ENCODE measurements around the gene SRCIN1. TPM values are rescaled to one million over a fixed set of nuclear protein-coding genes. Genes with fewer than 3 reads are reported as not detected.

SRCIN1 gene
- total and polyA plus RNA-seq, 2 donors (not counting 1 experiment from before 2014, with no cell fraction given): 0.44 to 1.1 TPM

DNA sequence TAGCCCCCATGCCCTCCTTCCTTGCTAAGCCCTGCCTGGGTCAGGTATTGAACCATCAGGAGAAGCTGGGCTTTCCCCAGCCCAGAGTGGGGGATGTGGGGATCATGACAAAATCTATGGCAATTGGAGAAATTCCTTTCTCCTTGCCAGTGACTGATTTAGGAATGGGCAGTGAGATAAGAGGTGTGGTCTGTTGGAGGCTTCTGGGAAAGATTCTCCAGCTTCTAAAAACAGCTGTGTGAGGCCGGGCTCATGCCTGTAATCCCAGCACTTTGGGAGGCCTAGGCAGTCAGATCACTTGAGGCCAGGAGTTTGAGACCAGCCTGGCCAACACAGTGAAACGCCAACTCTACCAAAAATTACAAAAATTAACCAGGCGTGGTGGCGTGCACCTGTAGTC, 69.1 kb downstream of the SRCIN1 start:
- intact Hi-C loops (cut with micrococcal nuclease): no loop called here
- Histone ChIP-seq H2AFZ (ENCODE audit: insufficient read depth, low read depth, low read length, poor library complexity, severe bottlenecking) (no peak overlapping the region), H3K4me2 (replicated peaks; ENCODE audit: low read depth, low read length, poor library complexity, severe bottlenecking) (no peak overlapping the region), H4K20me1 (ENCODE audit: control insufficient read depth, insufficient read depth, low read length, poor library complexity, severe bottlenecking) (no peaks in the 10 kb centered on the region), H3K79me2 (ENCODE audit: control insufficient read depth, insufficient read depth, low read length) (no peaks in the 10 kb centered on the region), H3K4me1 (ENCODE audit: control insufficient read depth in 2 of 2, insufficient read depth in 2 of 2, low read length in 2 of 2) (no peaks in the 10 kb centered on the region), H3K9me3 (ENCODE audit: control extremely low read depth in 1 of 3, control insufficient read depth in 2 of 3, insufficient read depth in 1 of 3, low read length in 2 of 3) (no peaks in the 10 kb centered on the region), H3K36me3 (replicated peaks in 1 of 2; ENCODE audit: control extremely low read depth in 1 of 2, control insufficient read depth in 1 of 2, extremely low read depth in 1 of 2, insufficient read depth in 2 of 2, low read length in 1 of 2) (no peaks in the 10 kb centered on the region), H3K4me3 (ENCODE audit: control extremely low read depth in 1 of 5, extremely low read depth in 1 of 5, insufficient read depth in 1 of 5, low read depth in 2 of 5, low read length in 4 of 5) (no peak overlapping the region), H3K27me3 (replicated peaks in 1 of 4; ENCODE audit: control extremely low read depth in 1 of 4, control insufficient read depth in 3 of 4, insufficient read depth in 4 of 4, low read length in 3 of 4) (peaks cover 0 to 5% (median 0%) of the 10 kb centered on the region in 4 experiments), H3K27ac (ENCODE audit: low read length in 2 of 2) (no peak overlapping the region), H3K9ac (ENCODE audit: low read length) (no peak overlapping the region)
- H3K27ac Mint-ChIP-seq: no peak overlapping the region
- CTCF ChIA-PET: interaction anchor here (1.6 kb wide), 1 partner anchor 21 kb away, joined by 4 read pairs; no protein-coding TSS in a partner anchor
- H3K4me1 Mint-ChIP-seq: no peaks in the 10 kb centered on the region
- POLR2A ChIA-PET: no interaction called here
- H3K4me3 Mint-ChIP-seq: no peak overlapping the region
- peaks cover 33% of the 10 kb centered on the region for H3K27me3 Mint-ChIP-seq
- WGBS (ENCODE audit: insufficient coverage): no CpG with 5 or more reads among the region's 4 CpGs
- DNase-seq (no peak), ATAC-seq (ENCODE audit: low read depth) (no peak)
- no peaks in the 10 kb centered on the region for H3K9me3 Mint-ChIP-seq (ENCODE audit: insufficient read depth)
- TF ChIP-seq, protein P1, sequence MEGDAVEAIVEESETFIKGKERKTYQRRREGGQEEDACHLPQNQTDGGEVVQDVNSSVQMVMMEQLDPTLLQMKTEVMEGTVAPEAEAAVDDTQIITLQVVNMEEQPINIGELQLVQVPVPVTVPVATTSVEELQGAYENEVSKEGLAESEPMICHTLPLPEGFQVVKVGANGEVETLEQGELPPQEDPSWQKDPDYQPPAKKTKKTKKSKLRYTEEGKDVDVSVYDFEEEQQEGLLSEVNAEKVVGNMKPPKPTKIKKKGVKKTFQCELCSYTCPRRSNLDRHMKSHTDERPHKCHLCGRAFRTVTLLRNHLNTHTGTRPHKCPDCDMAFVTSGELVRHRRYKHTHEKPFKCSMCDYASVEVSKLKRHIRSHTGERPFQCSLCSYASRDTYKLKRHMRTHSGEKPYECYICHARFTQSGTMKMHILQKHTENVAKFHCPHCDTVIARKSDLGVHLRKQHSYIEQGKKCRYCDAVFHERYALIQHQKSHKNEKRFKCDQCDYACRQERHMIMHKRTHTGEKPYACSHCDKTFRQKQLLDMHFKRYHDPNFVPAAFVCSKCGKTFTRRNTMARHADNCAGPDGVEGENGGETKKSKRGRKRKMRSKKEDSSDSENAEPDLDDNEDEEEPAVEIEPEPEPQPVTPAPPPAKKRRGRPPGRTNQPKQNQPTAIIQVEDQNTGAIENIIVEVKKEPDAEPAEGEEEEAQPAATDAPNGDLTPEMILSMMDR (IDR thresholded peaks at IDR 0.05): no peak
- TF ChIP-seq EZH2 (IDR thresholded peaks at IDR 0.05; ENCODE audit: borderline replicate concordance, insufficient read depth, low read depth, low read length, poor library complexity, severe bottlenecking): no peak

DNA sequence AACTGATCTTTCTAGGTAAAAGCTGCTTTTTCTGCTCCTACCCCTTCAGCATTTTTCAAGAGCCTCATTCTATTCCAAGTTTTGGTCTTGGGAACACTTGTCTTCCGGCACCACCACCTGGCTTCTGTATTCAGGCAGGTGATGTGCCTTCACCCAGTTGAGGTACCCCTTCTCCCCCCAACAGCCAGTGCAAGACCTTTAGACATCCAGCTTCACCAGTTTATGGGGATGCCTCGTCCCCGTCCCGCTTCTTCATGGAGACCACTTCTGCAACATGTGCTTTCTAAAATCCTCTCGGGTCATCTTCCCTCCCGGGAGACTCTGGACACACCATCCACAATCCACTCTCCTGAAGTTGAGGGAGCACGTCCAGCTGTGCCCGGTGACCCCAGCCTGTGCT, 69.9 kb downstream of the SRCIN1 start:
- ChIA-PET POLR2A (no interaction called here), CTCF (interaction anchor here (1.6 kb wide), 1 partner anchor 22 kb away, joined by 4 read pairs; no protein-coding TSS in a partner anchor)
- TF ChIP-seq EZH2 (IDR thresholded peaks at IDR 0.05; ENCODE audit: borderline replicate concordance, insufficient read depth, low read depth, low read length, poor library complexity, severe bottlenecking): no peak
- TF ChIP-seq, protein P1 (IDR thresholded peaks at IDR 0.05): no peak
- Mint-ChIP-seq H3K27ac (no peak overlapping the region), H3K9me3 (ENCODE audit: insufficient read depth) (no peaks in the 10 kb centered on the region), H3K4me1 (no peaks in the 10 kb centered on the region), H3K27me3 (peaks cover 34% of the 10 kb centered on the region), H3K4me3 (no peak overlapping the region)
- Histone ChIP-seq H3K4me3 (ENCODE audit: control extremely low read depth in 1 of 5, extremely low read depth in 1 of 5, insufficient read depth in 1 of 5, low read depth in 2 of 5, low read length in 4 of 5) (no peak overlapping the region), H4K20me1 (ENCODE audit: control insufficient read depth, insufficient read depth, low read length, poor library complexity, severe bottlenecking) (no peaks in the 10 kb centered on the region), H3K79me2 (ENCODE audit: control insufficient read depth, insufficient read depth, low read length) (no peaks in the 10 kb centered on the region), H3K4me1 (ENCODE audit: control insufficient read depth in 2 of 2, insufficient read depth in 2 of 2, low read length in 2 of 2) (no peaks in the 10 kb centered on the region), H3K36me3 (replicated peaks in 1 of 2; ENCODE audit: control extremely low read depth in 1 of 2, control insufficient read depth in 1 of 2, extremely low read depth in 1 of 2, insufficient read depth in 2 of 2, low read length in 1 of 2) (no peaks in the 10 kb centered on the region), H2AFZ (ENCODE audit: insufficient read depth, low read depth, low read length, poor library complexity, severe bottlenecking) (no peak overlapping the region), H3K9me3 (ENCODE audit: control extremely low read depth in 1 of 3, control insufficient read depth in 2 of 3, insufficient read depth in 1 of 3, low read length in 2 of 3) (no peaks in the 10 kb centered on the region), H3K27ac (ENCODE audit: low read length in 2 of 2) (no peak overlapping the region), H3K4me2 (replicated peaks; ENCODE audit: low read depth, low read length, poor library complexity, severe bottlenecking) (no peak overlapping the region), H3K27me3 (replicated peaks in 1 of 4; ENCODE audit: control extremely low read depth in 1 of 4, control insufficient read depth in 3 of 4, insufficient read depth in 4 of 4, low read length in 3 of 4) (peaks cover 0 to 5% (median 0%) of the 10 kb centered on the region in 4 experiments), H3K9ac (ENCODE audit: low read length) (no peak overlapping the region)
- intact Hi-C loops (cut with micrococcal nuclease): no loop called here
- WGBS (ENCODE audit: insufficient coverage): 91% methylated on average over 8 of the region's 8 CpGs
- no peak for DNase-seq
- no peak for ATAC-seq (ENCODE audit: low read depth)

Measured in B cell (primary cell).